Putamen (tissue), 1 donor: ENCODE data around the gene ARHGAP24.

Experiments
- DNase-seq: peaks from one replicate; pipeline ENCODE4 v3.0.0-alpha.2; 2016; ENCODE audit warnings: low spot score

ARHGAP24 gene

GRCh38 chr4:85697854-85698253, 222.9 kb downstream of the ARHGAP24 start:
- no peak for DNase-seq

GRCh38 chr4:85700362-85700761, 225.4 kb downstream of the ARHGAP24 start:
- DNase-seq = no peak

- no peak for DNase-seq
These were observed 226.9 kb downstream of the ARHGAP24 start for GRCh38 chr4:85701861-85702321.

- no peak for DNase-seq
These were observed 228.1 kb downstream of the ARHGAP24 start for GRCh38 chr4:85703096-85703495.

GRCh38 chr4:85707611-85708010, 232.7 kb downstream of the ARHGAP24 start:
- no peak for DNase-seq

GRCh38 chr4:85708468-85708867, 233.5 kb downstream of the ARHGAP24 start:
- DNase-seq = no peak

- DNase-seq = no peak
These were observed 238.1 kb downstream of the ARHGAP24 start for GRCh38 chr4:85713005-85713404.

GRCh38 chr4:85715991-85716737, 241.2 kb downstream of the ARHGAP24 start:
- DNase-seq = no peak

- DNase-seq = no peak
These were observed 242.4 kb downstream of the ARHGAP24 start for GRCh38 chr4:85717351-85717750.

- DNase-seq = no peak
These were observed 242.9 kb downstream of the ARHGAP24 start for GRCh38 chr4:85717847-85718246.

GRCh38 chr4:85720735-85721134, 245.8 kb downstream of the ARHGAP24 start:
- no peak for DNase-seq

GRCh38 chr4:85722401-85722800, 247.5 kb downstream of the ARHGAP24 start:
- no peak for DNase-seq

GRCh38 chr4:85722807-85723206, 247.9 kb downstream of the ARHGAP24 start:
- DNase-seq = no peak

- no peak for DNase-seq
These were observed 250.0 kb downstream of the ARHGAP24 start for GRCh38 chr4:85724791-85725563.

GRCh38 chr4:85725721-85726170, 250.8 kb downstream of the ARHGAP24 start:
- DNase-seq = no peak

- no peak for DNase-seq
These were observed 251.6 kb downstream of the ARHGAP24 start for GRCh38 chr4:85726555-85726954.

- DNase-seq = no peak
These were observed 253.5 kb downstream of the ARHGAP24 start for GRCh38 chr4:85728464-85728863.

GRCh38 chr4:85732124-85732523, 257.2 kb downstream of the ARHGAP24 start:
- DNase-seq = no peak

GRCh38 chr4:85733798-85734197, 258.8 kb downstream of the ARHGAP24 start:
- DNase-seq = no peak

- DNase-seq = peak; percentile 73
These were observed 259.5 kb downstream of the ARHGAP24 start for GRCh38 chr4:85734424-85734831.

GRCh38 chr4:85736571-85736970, 261.6 kb downstream of the ARHGAP24 start:
- DNase-seq = no peak

- DNase-seq = no peak
These were observed 262.3 kb downstream of the ARHGAP24 start for GRCh38 chr4:85737254-85737653.

GRCh38 chr4:85738721-85739120, 263.8 kb downstream of the ARHGAP24 start:
- DNase-seq = no peak
